Measurements from ENCODE around the gene AACS. TPM values are rescaled to one million over a fixed set of nuclear protein-coding genes. Genes with fewer than 3 reads are reported as not detected.
"Not testable (repeated sequence)": the region's sequence is repeated elsewhere in the genome, so short reads cannot be mapped to it uniquely, and the experiment has no call there.

The AACS gene
- total RNA-seq, 1 donor = 44.9 TPM

GRCh38 chr12:125136702-125137101 lies 71.5 kb downstream of the AACS start:
- no peak for DNase-seq (ENCODE audit: low read depth)
- TF ChIP-seq CTCF (IDR thresholded peaks at IDR 0.05; ENCODE audit: insufficient read depth, low read depth, low read length) = no peak

GRCh38 chr12:125137766-125138344 lies 72.6 kb downstream of the AACS start:
- DNase-seq (ENCODE audit: low read depth) = peak; percentile 17
- H3K4me3 ChIP-seq (ENCODE audit: low read depth, low read length) = no peak overlapping the region
- no peak for TF ChIP-seq CTCF (IDR thresholded peaks at IDR 0.05; ENCODE audit: insufficient read depth, low read depth, low read length)

More at GRCh38 chr12:125136702-125137101, 71.5 kb downstream of the AACS start:
- no peak overlapping the region for H3K4me3 ChIP-seq (ENCODE audit: low read depth, low read length)

- no peak for TF ChIP-seq CTCF (IDR thresholded peaks at IDR 0.05; ENCODE audit: insufficient read depth, low read depth, low read length)
- DNase-seq (ENCODE audit: low read depth) = peak; percentile 34
Measured at GRCh38 chr12:125140279-125141209, 75.3 kb downstream of the AACS start.

GRCh38 chr12:125141210-125141573 lies 76.0 kb downstream of the AACS start:
- not testable (repeated sequence) for H3K4me3 ChIP-seq (ENCODE audit: low read depth, low read length); DNase-seq (ENCODE audit: low read depth)

More at GRCh38 chr12:125140279-125141209, 75.3 kb downstream of the AACS start:
- no peak overlapping the region for H3K4me3 ChIP-seq (ENCODE audit: low read depth, low read length)

GRCh38 chr12:125142601-125143000 lies 77.4 kb downstream of the AACS start:
- DNase-seq (ENCODE audit: low read depth) = no peak
- TF ChIP-seq CTCF (IDR thresholded peaks at IDR 0.05; ENCODE audit: insufficient read depth, low read depth, low read length) = no peak
- no peak overlapping the region for H3K4me3 ChIP-seq (ENCODE audit: low read depth, low read length)

- H3K4me3 ChIP-seq (ENCODE audit: low read depth, low read length) = no peak overlapping the region
- no peak for TF ChIP-seq CTCF (IDR thresholded peaks at IDR 0.05; ENCODE audit: insufficient read depth, low read depth, low read length)
- peak; percentile 55 for DNase-seq (ENCODE audit: low read depth)
Measured at GRCh38 chr12:125143491-125143890, 78.3 kb downstream of the AACS start.

- TF ChIP-seq CTCF (IDR thresholded peaks at IDR 0.05; ENCODE audit: insufficient read depth, low read depth, low read length) = no peak
- no peak overlapping the region for H3K4me3 ChIP-seq (ENCODE audit: low read depth, low read length)
- DNase-seq (ENCODE audit: low read depth) = peak; percentile 21
Measured at GRCh38 chr12:125145196-125145595, 80.0 kb downstream of the AACS start.
